Stimulated activated naive CD8-positive, alpha-beta T cell treated with anti-CD3 and anti-CD28 coated beads, Interleukin-15, Interleukin-2, amounts not matched to agents 100 ng/mL and 50 ng/mL, for 24 hours (primary cell): ENCODE results near the gene ANKRD23.
"Not testable (repeated sequence)": the region's sequence is repeated elsewhere in the genome, so short reads cannot be mapped to it uniquely, and the experiment has no call there.

Experiments used
- H3K27ac Mint-ChIP-seq: one replicate; pipeline ENCODE4 v1.8.0; 2021; ENCODE audit warnings: mild to moderate bottlenecking, mixed read lengths
- H3K27me3 Mint-ChIP-seq: one replicate; pipeline ENCODE4 v1.8.0; 2021; ENCODE audit warnings: mixed read lengths
- H3K36me3 Mint-ChIP-seq: one replicate; pipeline ENCODE4 v1.8.0; 2021; ENCODE audit warnings: low read depth, mixed read lengths
- H3K4me1 Mint-ChIP-seq: one replicate; pipeline ENCODE4 v1.8.0; 2021; ENCODE audit warnings: low read depth, mixed read lengths
- H3K4me3 Mint-ChIP-seq: one replicate; pipeline ENCODE4 v1.8.0; 2021; ENCODE audit warnings: mild to moderate bottlenecking, mixed read lengths
- H3K9me3 Mint-ChIP-seq: one replicate; pipeline ENCODE4 v1.8.0; 2021; ENCODE audit warnings: mixed read lengths

ANKRD23 gene

DNA sequence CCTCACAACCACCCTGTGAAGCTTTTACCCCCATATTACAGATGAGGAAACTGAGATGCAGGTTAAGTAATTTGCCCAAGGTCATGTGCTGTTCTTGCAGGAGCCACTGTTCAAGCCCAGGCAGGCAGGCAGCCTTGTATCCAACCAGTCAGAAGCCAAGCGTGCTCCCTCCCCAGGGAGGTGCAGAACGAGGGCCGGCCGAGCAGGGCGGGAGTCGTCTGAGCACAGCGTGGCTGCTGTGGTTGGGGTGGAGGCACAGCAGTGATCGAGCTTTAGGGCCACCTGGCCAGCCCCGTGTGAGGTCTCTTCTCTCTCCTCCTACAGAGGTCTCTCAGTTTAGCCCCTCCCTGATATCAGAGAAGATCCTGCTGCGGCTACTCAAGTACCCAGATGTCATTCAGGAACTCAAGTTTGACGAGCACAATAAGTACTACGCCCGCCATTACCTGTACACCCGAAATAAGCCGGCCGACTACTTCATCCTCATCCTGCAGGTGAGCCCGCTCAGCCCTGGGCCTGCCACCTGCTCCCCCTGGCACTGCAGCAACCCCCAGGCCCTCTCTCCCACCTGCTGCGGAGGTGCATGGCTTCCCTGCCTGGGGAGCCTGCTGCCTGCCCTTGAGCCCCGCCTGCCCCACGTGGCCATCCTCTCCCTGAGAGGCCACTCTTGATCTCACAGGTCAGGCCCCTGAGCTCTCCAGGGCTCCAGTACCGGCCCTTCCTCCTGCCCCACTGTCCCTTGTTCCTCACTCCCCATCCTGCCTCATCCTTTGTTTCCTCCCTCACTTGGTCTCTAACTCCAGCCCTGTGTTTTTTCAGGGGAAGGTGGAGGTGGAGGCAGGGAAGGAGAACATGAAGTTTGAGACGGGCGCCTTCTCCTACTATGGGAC, 44.8 kb downstream of the ANKRD23 start:
- Mint-ChIP-seq H3K4me1 (no peaks in the 10 kb centered on the region), H3K4me3 (no peak overlapping the region), H3K27me3 (no peaks in the 10 kb centered on the region), H3K36me3 (peaks cover 12% of the 10 kb centered on the region), H3K27ac (no peak overlapping the region), H3K9me3 (no peaks in the 10 kb centered on the region)

GRCh38 chr2:96797066-96797625, 46.7 kb downstream of the ANKRD23 start:
- no peak overlapping the region for H3K27ac Mint-ChIP-seq
- peaks cover 12% of the 10 kb centered on the region for H3K36me3 Mint-ChIP-seq
- H3K27me3 Mint-ChIP-seq, result no peaks in the 10 kb centered on the region
- H3K4me3 Mint-ChIP-seq, result no peak overlapping the region
- H3K9me3 Mint-ChIP-seq, result no peaks in the 10 kb centered on the region
- no peaks in the 10 kb centered on the region for H3K4me1 Mint-ChIP-seq

- peaks cover 12% of the 10 kb centered on the region for H3K36me3 Mint-ChIP-seq
- H3K4me3 Mint-ChIP-seq, H3K4me1 Mint-ChIP-seq, H3K27me3 Mint-ChIP-seq, H3K27ac Mint-ChIP-seq, H3K9me3 Mint-ChIP-seq: not testable (repeated sequence)
These were observed 47.3 kb downstream of the ANKRD23 start for GRCh38 chr2:96796497-96796896.

DNA sequence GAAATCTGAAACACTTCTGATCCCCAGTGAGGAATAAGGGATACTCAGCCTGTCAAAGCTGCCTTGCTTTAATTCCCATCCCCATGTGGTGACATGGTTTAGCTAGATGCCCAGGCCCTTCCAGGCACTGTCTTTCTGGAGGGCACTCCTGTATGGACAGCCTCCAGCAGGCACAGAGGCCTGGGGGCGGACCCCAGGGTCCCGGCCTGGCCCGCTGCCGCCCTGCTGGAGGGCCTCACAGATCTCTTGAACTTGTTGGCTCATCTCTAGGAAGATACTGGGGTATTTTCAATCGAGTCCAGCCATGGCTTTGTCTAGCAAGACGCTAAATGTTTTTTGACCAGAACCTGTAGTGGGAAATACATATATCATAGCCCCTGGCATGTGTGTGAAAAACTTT, 48.7 kb downstream of the ANKRD23 start:
- Mint-ChIP-seq H3K9me3 (no peaks in the 10 kb centered on the region), H3K36me3 (peaks cover 12% of the 10 kb centered on the region), H3K4me1 (no peaks in the 10 kb centered on the region), H3K27ac (no peak overlapping the region), H3K27me3 (no peaks in the 10 kb centered on the region), H3K4me3 (no peak overlapping the region)

GRCh38 chr2:96792772-96793749, 50.8 kb downstream of the ANKRD23 start:
- Mint-ChIP-seq H3K4me3 (no peak overlapping the region), H3K9me3 (no peaks in the 10 kb centered on the region), H3K4me1 (no peaks in the 10 kb centered on the region), H3K36me3 (no peaks in the 10 kb centered on the region), H3K27me3 (no peaks in the 10 kb centered on the region), H3K27ac (no peak overlapping the region)

DNA sequence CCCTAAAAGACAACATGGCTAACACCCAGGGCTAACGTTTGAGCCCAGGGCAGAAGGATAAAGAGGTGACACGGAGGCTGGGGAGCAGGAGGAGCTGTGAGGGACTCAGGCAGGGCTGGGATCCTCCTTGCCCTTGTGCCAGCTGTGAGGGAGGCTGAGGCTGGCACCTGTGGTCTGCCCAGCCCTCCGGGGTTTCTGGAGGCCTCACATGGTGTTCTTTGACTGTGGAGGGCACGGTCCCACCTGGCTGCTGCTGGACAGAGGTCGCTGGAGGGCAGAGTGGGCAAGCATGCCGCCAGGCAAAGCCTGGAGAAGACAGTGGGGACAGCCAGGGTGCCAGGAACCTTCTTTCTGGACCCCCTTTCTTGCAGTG, 54.6 kb downstream of the ANKRD23 start:
- Mint-ChIP-seq H3K27ac (no peak overlapping the region), H3K4me1 (peaks cover 8% of the 10 kb centered on the region), H3K27me3 (no peaks in the 10 kb centered on the region), H3K36me3 (no peaks in the 10 kb centered on the region), H3K9me3 (no peaks in the 10 kb centered on the region), H3K4me3 (no peak overlapping the region)

DNA sequence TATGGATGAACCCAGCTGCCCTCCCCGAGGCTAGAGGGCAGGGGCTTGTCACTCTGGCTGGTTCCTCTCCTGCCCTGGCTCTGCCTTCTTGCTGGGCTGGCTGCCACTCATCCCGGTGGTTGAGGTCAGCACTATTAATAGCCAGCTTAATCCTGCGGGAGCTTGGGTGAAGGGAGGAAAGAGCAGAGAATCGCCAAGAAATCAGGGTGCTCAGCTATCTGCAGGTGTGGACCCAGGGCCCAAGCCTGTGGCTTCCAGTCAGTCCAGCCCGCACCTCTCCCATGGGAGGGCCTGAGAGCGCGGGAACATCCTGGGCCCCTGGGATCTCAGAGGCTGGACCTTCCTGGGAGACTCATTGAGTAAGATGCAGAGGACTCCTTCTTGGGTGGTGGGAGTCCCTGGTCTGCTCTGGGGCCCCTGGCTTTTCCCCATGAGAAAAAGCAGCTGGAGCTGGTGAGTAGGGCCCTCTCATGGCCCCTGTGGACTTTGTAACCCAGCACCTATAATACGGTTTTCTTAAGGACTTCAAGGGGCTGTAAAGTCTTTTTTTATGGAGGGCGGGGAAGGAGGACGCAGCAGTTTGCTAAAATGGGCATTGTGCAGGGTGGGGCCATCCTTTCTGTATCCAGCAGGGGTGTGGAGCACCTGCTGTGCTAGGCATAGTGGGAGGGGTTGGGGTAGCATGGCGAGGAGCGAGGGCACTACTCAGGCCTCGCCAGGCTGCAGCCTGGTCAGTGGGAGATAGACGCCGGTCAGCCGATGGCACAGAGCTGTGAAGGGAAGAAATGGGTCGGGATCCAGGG, 55.2 kb downstream of the ANKRD23 start:
- Mint-ChIP-seq H3K36me3 (no peaks in the 10 kb centered on the region), H3K9me3 (no peaks in the 10 kb centered on the region), H3K4me1 (peaks cover 8% of the 10 kb centered on the region), H3K27me3 (no peaks in the 10 kb centered on the region), H3K27ac (no peak overlapping the region), H3K4me3 (no peak overlapping the region)
